Tibial artery (tissue), 4 donors: ENCODE data around the gene CDC6.

Experiments
- DNase-seq, 2 donors: peaks; one replicate each; pipeline ENCODE4 v3.0.0-alpha.2; 2019
- H3K27ac ChIP-seq, 2 donors: fragments of 200-600 bp; sonication (generic) in 1 of 2; 1 replicate in 1 of 2; 2 replicates in 1 of 2; pipeline ENCODE4 v1.5.1; 2018 to 2019; ENCODE audit warnings: mild to moderate bottlenecking in 1 of 2
- H3K27me3 ChIP-seq, 2 donors: fragments of 200-600 bp; sonication (generic) in 1 of 2; one replicate each; pipeline versions ENCODE4 v1.5.1 to v1.6.0; 2016 to 2019
- H3K36me3 ChIP-seq, 3 donors: fragments of 200-600 bp; sonication (generic) in 2 of 3; one replicate each; pipeline ENCODE4 v1.5.1; 2016 to 2019; ENCODE audit warnings: mild to moderate bottlenecking in 2 of 3
- H3K4me1 ChIP-seq, 4 donors: fragments of 200-600 bp; sonication (generic) in 2 of 4; 1 replicate in 3 of 4; 2 replicates in 1 of 4; pipeline ENCODE4 v1.5.1; 2016 to 2019
- H3K4me3 ChIP-seq, 2 donors: fragments of 200-600 bp; sonication (generic) in 1 of 2; 1 replicate in 1 of 2; 2 replicates in 1 of 2; pipeline ENCODE4 v1.5.1; 2018 to 2019; ENCODE audit warnings: mild to moderate bottlenecking in 2 of 2
- H3K9me3 ChIP-seq, 3 donors: fragments of 200-600 bp; sonication (generic) in 1 of 3; one replicate each; pipeline ENCODE4 v1.5.1; 2016 to 2019
- intact Hi-C: fragments of 100-400 bp; cut with DNase I; formaldehyde crosslinking; loops from one replicate; pipeline ENCODE4 v1.15.0; 2023; ENCODE audit warnings: low total_unique reads
- TF ChIP-seq, protein P1 (sequence below), 2 experiments: fragments of 200-600 bp in 1 of 2; fragments of 450-650 bp in 1 of 2; IDR thresholded peaks; one replicate each; pipeline ENCODE4 v1.5.1; 2017 to 2019; ENCODE audit warnings: antibody characterized with exemption in 2 of 2, mild to moderate bottlenecking in 1 of 2, moderate library complexity in 1 of 2

CDC6 gene

DNA sequence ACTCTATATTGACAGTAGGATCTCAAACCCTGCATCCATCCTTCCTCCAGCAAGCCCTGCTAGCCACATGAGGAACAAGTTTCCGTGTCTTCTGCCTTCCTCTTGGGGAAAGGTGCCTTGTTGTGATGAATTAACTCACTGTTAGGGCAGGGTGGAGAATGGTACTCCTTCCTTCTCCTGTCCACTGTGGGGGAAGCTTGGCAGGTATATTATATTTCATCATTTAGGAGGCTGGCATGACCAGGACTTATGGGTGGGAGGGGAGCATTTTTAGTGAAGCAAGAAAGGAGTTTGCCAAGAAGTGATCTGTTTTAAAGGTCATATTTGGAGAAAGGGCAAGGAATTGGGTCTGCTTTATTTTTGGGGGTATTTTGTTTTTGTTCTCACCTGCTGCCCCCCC lies 9.3 kb upstream of the CDC6 start:
- Histone ChIP-seq H3K27ac (no peak overlapping the region), H3K9me3 (no peaks in the 10 kb centered on the region), H3K4me3 (no peak overlapping the region), H3K36me3 (peaks cover 57 to 82% (median 70%) of the 10 kb centered on the region in 3 donors), H3K4me1 (peaks cover 0 to 2% (median under 1%) of the 10 kb centered on the region in 4 donors), H3K27me3 (no peaks in the 10 kb centered on the region)
- intact Hi-C loops = loop anchor here (10.0 kb wide), 1 partner anchor 264 kb away; the partner anchor contains the start of gene CSF3
- TF ChIP-seq, protein P1, sequence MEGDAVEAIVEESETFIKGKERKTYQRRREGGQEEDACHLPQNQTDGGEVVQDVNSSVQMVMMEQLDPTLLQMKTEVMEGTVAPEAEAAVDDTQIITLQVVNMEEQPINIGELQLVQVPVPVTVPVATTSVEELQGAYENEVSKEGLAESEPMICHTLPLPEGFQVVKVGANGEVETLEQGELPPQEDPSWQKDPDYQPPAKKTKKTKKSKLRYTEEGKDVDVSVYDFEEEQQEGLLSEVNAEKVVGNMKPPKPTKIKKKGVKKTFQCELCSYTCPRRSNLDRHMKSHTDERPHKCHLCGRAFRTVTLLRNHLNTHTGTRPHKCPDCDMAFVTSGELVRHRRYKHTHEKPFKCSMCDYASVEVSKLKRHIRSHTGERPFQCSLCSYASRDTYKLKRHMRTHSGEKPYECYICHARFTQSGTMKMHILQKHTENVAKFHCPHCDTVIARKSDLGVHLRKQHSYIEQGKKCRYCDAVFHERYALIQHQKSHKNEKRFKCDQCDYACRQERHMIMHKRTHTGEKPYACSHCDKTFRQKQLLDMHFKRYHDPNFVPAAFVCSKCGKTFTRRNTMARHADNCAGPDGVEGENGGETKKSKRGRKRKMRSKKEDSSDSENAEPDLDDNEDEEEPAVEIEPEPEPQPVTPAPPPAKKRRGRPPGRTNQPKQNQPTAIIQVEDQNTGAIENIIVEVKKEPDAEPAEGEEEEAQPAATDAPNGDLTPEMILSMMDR (IDR thresholded peaks at IDR 0.05) = no peak
- no peak for DNase-seq

GRCh38 chr17:40279402-40279801 lies 8.3 kb upstream of the CDC6 start:
- Histone ChIP-seq H3K36me3 (peaks cover 51 to 72% (median 61%) of the 10 kb centered on the region in 3 donors), H3K27me3 (no peaks in the 10 kb centered on the region), H3K4me3 (no peak overlapping the region), H3K4me1 (peaks cover 0 to 11% (median 3%) of the 10 kb centered on the region in 4 donors), H3K9me3 (no peaks in the 10 kb centered on the region), H3K27ac (no peak overlapping the region)
- intact Hi-C loops = loop anchor here (10.0 kb wide), 1 partner anchor 265 kb away; the partner anchor contains the start of gene CSF3
- no peak for DNase-seq
- TF ChIP-seq, protein P1 (IDR thresholded peaks at IDR 0.05) = no peak

GRCh38 chr17:40281663-40282062 lies 6.0 kb upstream of the CDC6 start:
- intact Hi-C loops = no loop called here
- H3K9me3 ChIP-seq = no peaks in the 10 kb centered on the region
- H3K27ac ChIP-seq = no peak overlapping the region

DNA sequence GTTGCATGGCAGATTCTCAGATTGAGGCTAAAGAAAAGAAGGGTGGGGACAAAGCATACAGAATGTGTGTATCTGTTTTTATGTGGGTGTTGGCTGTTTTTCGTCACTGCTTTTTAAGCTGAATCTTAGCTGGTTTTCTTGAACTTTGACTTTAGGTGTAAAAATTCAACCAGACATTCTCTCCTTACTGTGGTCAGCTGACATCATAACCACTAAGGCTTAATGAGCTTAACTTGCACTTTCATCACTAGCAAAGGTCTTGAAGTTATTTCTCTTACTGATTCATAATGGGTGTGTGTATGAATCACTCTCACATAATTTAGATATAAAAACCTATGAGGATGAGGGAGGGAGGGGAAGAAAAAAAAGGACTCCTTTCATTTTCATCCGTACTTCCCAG lies 4.0 kb upstream of the CDC6 start:
- intact Hi-C loops = no loop called here
- H3K27ac ChIP-seq = peak overlapping the region; percentile 17 to 56
- H3K4me3 ChIP-seq = no peak overlapping the region

More at GRCh38 chr17:40281663-40282062, 6.0 kb upstream of the CDC6 start:
- DNase-seq = no peak
- Histone ChIP-seq H3K27me3 (no peaks in the 10 kb centered on the region), H3K4me1 (peaks cover 0 to 16% (median 6%) of the 10 kb centered on the region in 4 donors), H3K36me3 (peaks cover 33 to 50% (median 39%) of the 10 kb centered on the region in 3 donors), H3K4me3 (no peak overlapping the region)
- TF ChIP-seq, protein P1 (IDR thresholded peaks at IDR 0.05) = no peak

DNA sequence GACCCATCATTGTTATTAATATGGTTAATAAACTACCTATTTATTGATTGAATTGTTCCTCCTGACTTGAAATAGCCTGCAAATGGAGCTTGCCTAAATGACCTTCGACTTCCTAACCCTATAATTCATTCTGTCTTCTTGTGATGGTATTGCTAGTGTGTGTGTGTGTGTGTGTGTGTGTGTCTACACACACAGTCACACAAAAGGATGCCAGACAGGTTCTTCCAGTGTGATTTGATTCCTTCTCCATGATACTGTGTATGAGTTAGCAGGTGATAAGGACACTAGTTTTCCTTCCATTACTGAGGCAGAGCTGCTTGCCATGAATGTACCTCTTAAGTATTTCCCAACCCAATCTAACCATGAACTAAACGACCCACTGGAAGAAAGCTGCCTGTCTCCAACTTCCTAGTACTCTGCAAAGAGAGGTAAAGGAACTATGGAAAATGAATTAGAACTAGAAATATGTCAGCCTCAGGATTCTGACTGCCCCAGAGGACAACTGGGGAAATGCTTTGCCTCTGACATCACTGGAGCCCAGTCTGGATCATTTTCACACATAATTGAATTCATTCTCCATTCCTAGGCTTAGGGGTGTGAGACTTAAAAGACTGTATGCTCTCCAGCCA lies 3.5 kb upstream of the CDC6 start:
- intact Hi-C loops = no loop called here
- no peak overlapping the region for H3K4me3 ChIP-seq
- no peaks in the 10 kb centered on the region for H3K27me3 ChIP-seq
- peaks cover 9 to 25% (median 14%) of the 10 kb centered on the region in 3 donors for H3K36me3 ChIP-seq
- no peaks in the 10 kb centered on the region for H3K9me3 ChIP-seq
- TF ChIP-seq, protein P1 (IDR thresholded peaks at IDR 0.05) = peak in 1 of 2 experiments; percentile 12
- peaks cover 0 to 26% (median 11%) of the 10 kb centered on the region in 4 donors for H3K4me1 ChIP-seq
- no peak for DNase-seq
- peak overlapping the region; percentile 17 to 56 for H3K27ac ChIP-seq

More for the DNA sequence above, 4.0 kb upstream of the CDC6 start:
- no peak for DNase-seq
- Histone ChIP-seq H3K27me3 (no peaks in the 10 kb centered on the region), H3K9me3 (no peaks in the 10 kb centered on the region), H3K36me3 (peaks cover 14 to 30% (median 19%) of the 10 kb centered on the region in 3 donors), H3K4me1 (peaks cover 0 to 25% (median 11%) of the 10 kb centered on the region in 4 donors)
- TF ChIP-seq, protein P1 (IDR thresholded peaks at IDR 0.05) = no peak
